SK-N-SH treated with all-trans-retinoic acid at 6 μM for 48 hours (cell line): ENCODE results near the gene FLAD1.

Experiments
- GLIS3 ChIP-seq: fragments of 250-450 bp; sonication (Bioruptor Pico); IDR thresholded peaks from 2 replicates; pipeline ENCODE4 v1.5.0; 2020; ENCODE audit warnings: mild to moderate bottlenecking, moderate library complexity
- PATZ1 ChIP-seq: fragments of 250-450 bp; sonication (Bioruptor Pico); IDR thresholded peaks from 2 replicates; pipeline ENCODE4 v1.8.0; 2020; ENCODE audit warnings: mild to moderate bottlenecking, moderate library complexity, borderline replicate concordance
- PPARA ChIP-seq: fragments of 250-450 bp; sonication (Bioruptor Pico); IDR thresholded peaks from 2 replicates; pipeline ENCODE4 v1.5.0; 2020; ENCODE audit warnings: mild to moderate bottlenecking, borderline replicate concordance
- ZFP3 ChIP-seq: fragments of 250-450 bp; sonication (Bioruptor Pico); IDR thresholded peaks from 2 replicates; pipeline ENCODE4 v1.5.0; 2020; ENCODE audit warnings: mild to moderate bottlenecking, moderate library complexity

GRCh38 chr1:154994591-154994990, 11.4 kb downstream of the FLAD1 start:
- no peak for TF ChIP-seq GLIS3 (CRISPR knock-in tag)
- TF ChIP-seq PATZ1 = no peak
- TF ChIP-seq PPARA (CRISPR knock-in tag) = no peak
- TF ChIP-seq ZFP3 (CRISPR knock-in tag) = no peak
